ENCODE data around the gene LRFN4. TPM values are rescaled to one million over a fixed set of nuclear protein-coding genes. Genes with fewer than 3 reads are reported as not detected.
A peak's percentile ranks its signal among the peaks of the same experiment; 100 is the strongest.

LRFN4 gene
- total RNA-seq, 2 donors from 2014 or later, result 8.6 to 13.2 TPM

GRCh38 chr11:66887526-66887925 lies 30.7 kb downstream of the LRFN4 start:
- H3K4me3 ChIP-seq, result no peak overlapping the region
- H3K27me3 ChIP-seq, result no peaks in the 10 kb centered on the region
- no peak overlapping the region for H3K27ac ChIP-seq
- H3K9me3 ChIP-seq, result no peaks in the 10 kb centered on the region
- DNase-seq (ENCODE audit: low spot score), result no peak
- H3K4me1 ChIP-seq, result peaks cover 0 to 12% of the 10 kb centered on the region in 2 donors
- H3K36me3 ChIP-seq, result no peaks in the 10 kb centered on the region
- TF ChIP-seq CTCF (IDR thresholded peaks at IDR 0.05), result no peak

GRCh38 chr11:66888282-66888681 lies 31.4 kb downstream of the LRFN4 start:
- no peak for DNase-seq (ENCODE audit: low spot score)
- TF ChIP-seq CTCF (IDR thresholded peaks at IDR 0.05), result no peak
- H3K36me3 ChIP-seq, result no peaks in the 10 kb centered on the region
- H3K9me3 ChIP-seq, result no peaks in the 10 kb centered on the region
- H3K27ac ChIP-seq, result no peak overlapping the region
- H3K4me1 ChIP-seq, result peaks cover 0 to 6% of the 10 kb centered on the region in 2 donors
- H3K4me3 ChIP-seq, result no peak overlapping the region
- H3K27me3 ChIP-seq, result no peaks in the 10 kb centered on the region

GRCh38 chr11:66889960-66890359 lies 33.1 kb downstream of the LRFN4 start:
- H3K27ac ChIP-seq, result no peak overlapping the region
- no peak for TF ChIP-seq CTCF (IDR thresholded peaks at IDR 0.05)

GRCh38 chr11:66891851-66892660 lies 35.2 kb downstream of the LRFN4 start:
- TF ChIP-seq CTCF (IDR thresholded peaks at IDR 0.05), result no peak
- no peaks in the 10 kb centered on the region for H3K9me3 ChIP-seq
- H3K4me3 ChIP-seq, result no peak overlapping the region
- H3K4me1 ChIP-seq, result peaks cover 0 to under 1% of the 10 kb centered on the region in 2 donors
- H3K27ac ChIP-seq, result no peak overlapping the region
- H3K27me3 ChIP-seq, result no peaks in the 10 kb centered on the region
- peak; percentile 71 for DNase-seq (ENCODE audit: low spot score)
- H3K36me3 ChIP-seq, result no peaks in the 10 kb centered on the region

More at GRCh38 chr11:66889960-66890359, 33.1 kb downstream of the LRFN4 start:
- Histone ChIP-seq H3K36me3 (no peaks in the 10 kb centered on the region), H3K4me1 (peaks cover 0 to 6% of the 10 kb centered on the region in 2 donors), H3K9me3 (no peaks in the 10 kb centered on the region), H3K4me3 (no peak overlapping the region), H3K27me3 (no peaks in the 10 kb centered on the region)
- no peak for DNase-seq (ENCODE audit: low spot score)

- TF ChIP-seq CTCF (IDR thresholded peaks at IDR 0.05), result no peak
- H3K27ac ChIP-seq, result no peak overlapping the region
- DNase-seq (ENCODE audit: low spot score), result no peak
- no peaks in the 10 kb centered on the region for H3K4me1 ChIP-seq
- H3K4me3 ChIP-seq, result no peak overlapping the region
- H3K9me3 ChIP-seq, result no peaks in the 10 kb centered on the region
- H3K36me3 ChIP-seq, result no peaks in the 10 kb centered on the region
- H3K27me3 ChIP-seq, result no peaks in the 10 kb centered on the region
These were observed 36.0 kb downstream of the LRFN4 start for GRCh38 chr11:66892911-66893310.
